HG03196 (cell line): Measurements from ENCODE around the gene GCSAML.

Experiments used
- ATAC-seq: cut with Tn5 transposase; IDR thresholded peaks from one replicate; pipeline ENCODE4 v1.9.1; 2021; ENCODE audit not compliant: unreplicated experiment

The GCSAML gene

GRCh38 chr1:247562198-247562597 lies 13.3 kb downstream of the GCSAML start:
- ATAC-seq = no peak

GRCh38 chr1:247574236-247574635 lies 25.3 kb downstream of the GCSAML start:
- no peak for ATAC-seq

- ATAC-seq = no peak
Measured at GRCh38 chr1:247574664-247575063, 25.7 kb downstream of the GCSAML start.

- no peak for ATAC-seq
Measured at GRCh38 chr1:247576514-247576913, 27.6 kb downstream of the GCSAML start.

- ATAC-seq = no peak
Measured at GRCh38 chr1:247578946-247579460, 30.1 kb downstream of the GCSAML start.

- ATAC-seq = no peak
Measured at GRCh38 chr1:247588060-247588459, 39.1 kb downstream of the GCSAML start, which contains the start of gene OR2G2. Gene OR2G2, plus strand, starts transcription at chr1:247588360. Its CDS starts 0 bp downstream, at chr1:247588360.

- ATAC-seq = no peak
Measured at GRCh38 chr1:247605286-247605685, 56.4 kb downstream of the GCSAML start, which contains the start of gene OR2G3. Gene OR2G3, plus strand, starts transcription at chr1:247605586. Its CDS starts 0 bp downstream, at chr1:247605586.

- no peak for ATAC-seq
Measured at GRCh38 chr1:247613405-247613804, 64.5 kb downstream of the GCSAML start.

GRCh38 chr1:247614625-247615024 lies 65.7 kb downstream of the GCSAML start:
- no peak for ATAC-seq
